ENCODE measurements around the gene FNBP1. TPM values are rescaled to one million over a fixed set of nuclear protein-coding genes. Genes with fewer than 3 reads are reported as not detected.

FNBP1 gene
- total RNA-seq, 2 donors from 2014 or later: 71.5 to 80.3 TPM

- no peak for ATAC-seq (ENCODE audit: insufficient number of reproducible peaks, low FRiP score, low read depth)
- Histone ChIP-seq H3K27me3 (replicated peaks; ENCODE audit: insufficient read depth) (no peaks in the 10 kb centered on the region), H3K36me3 (no peaks in the 10 kb centered on the region), H3K27ac (peak overlapping the region in 1 of 2 donors; percentile 11), H3K4me1 (ENCODE audit: control insufficient read depth in 1 of 2, low read depth in 2 of 2) (peaks cover 47 to 70% of the 10 kb centered on the region in 2 donors), H3K4me3 (no peak overlapping the region), H3K9me3 (no peaks in the 10 kb centered on the region)
- no peak for DNase-seq (ENCODE audit: low spot score)
- TF ChIP-seq, protein P1, sequence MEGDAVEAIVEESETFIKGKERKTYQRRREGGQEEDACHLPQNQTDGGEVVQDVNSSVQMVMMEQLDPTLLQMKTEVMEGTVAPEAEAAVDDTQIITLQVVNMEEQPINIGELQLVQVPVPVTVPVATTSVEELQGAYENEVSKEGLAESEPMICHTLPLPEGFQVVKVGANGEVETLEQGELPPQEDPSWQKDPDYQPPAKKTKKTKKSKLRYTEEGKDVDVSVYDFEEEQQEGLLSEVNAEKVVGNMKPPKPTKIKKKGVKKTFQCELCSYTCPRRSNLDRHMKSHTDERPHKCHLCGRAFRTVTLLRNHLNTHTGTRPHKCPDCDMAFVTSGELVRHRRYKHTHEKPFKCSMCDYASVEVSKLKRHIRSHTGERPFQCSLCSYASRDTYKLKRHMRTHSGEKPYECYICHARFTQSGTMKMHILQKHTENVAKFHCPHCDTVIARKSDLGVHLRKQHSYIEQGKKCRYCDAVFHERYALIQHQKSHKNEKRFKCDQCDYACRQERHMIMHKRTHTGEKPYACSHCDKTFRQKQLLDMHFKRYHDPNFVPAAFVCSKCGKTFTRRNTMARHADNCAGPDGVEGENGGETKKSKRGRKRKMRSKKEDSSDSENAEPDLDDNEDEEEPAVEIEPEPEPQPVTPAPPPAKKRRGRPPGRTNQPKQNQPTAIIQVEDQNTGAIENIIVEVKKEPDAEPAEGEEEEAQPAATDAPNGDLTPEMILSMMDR (IDR thresholded peaks at IDR 0.05): no peak
These were observed 12.3 kb downstream of the FNBP1 start for GRCh38 chr9:130030651-130031127.

DNA sequence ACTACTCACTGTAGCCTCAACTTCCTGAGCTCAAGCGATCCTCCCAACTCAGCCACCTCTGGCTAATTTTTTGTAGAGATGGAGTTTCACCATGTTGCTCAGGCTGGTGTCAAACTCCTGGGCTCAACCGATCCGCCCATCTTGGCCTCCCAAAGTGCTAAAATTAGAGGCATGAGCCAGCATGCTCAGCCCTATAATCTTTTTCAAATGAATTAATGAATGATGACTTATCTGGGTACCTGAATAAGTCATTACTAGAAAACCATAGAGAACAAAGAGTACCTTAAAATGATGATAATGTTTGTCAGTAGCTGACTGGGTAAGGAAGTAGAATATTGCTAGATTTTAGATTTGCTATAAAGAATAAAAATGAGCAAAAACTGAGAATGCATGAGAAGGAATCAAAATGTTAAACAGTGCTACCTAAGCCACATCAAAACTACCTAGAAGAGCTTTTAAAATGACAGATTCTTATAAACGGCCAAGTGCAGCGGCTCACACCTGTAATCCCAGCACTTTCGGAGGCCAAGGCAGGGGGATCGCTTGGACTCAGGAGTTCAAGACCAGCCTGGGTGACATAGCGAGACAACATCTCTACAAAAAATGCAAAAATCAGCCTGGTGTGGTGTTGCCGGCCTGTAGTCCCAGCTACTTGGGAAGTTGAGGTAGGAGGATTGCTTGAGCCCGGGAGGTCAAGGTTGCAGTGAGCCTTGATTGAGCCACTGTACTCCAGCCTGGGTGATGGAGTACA is 13.6 kb downstream of the FNBP1 start:
- peaks cover 50 to 69% of the 10 kb centered on the region in 2 donors for H3K4me1 ChIP-seq (ENCODE audit: control insufficient read depth in 1 of 2, low read depth in 2 of 2)
- ATAC-seq (ENCODE audit: insufficient number of reproducible peaks, low FRiP score, low read depth): no peak
- DNase-seq (ENCODE audit: low spot score): no peak
- no peaks in the 10 kb centered on the region for H3K9me3 ChIP-seq
- TF ChIP-seq, protein P1 (IDR thresholded peaks at IDR 0.05): no peak
- H3K36me3 ChIP-seq: no peaks in the 10 kb centered on the region
- H3K27ac ChIP-seq: peak overlapping the region in 1 of 2 donors; percentile 20
- no peaks in the 10 kb centered on the region for H3K27me3 ChIP-seq (replicated peaks; ENCODE audit: insufficient read depth)
- no peak overlapping the region for H3K4me3 ChIP-seq

- Histone ChIP-seq H3K4me1 (ENCODE audit: control insufficient read depth in 1 of 2, low read depth in 2 of 2) (peaks cover 55 to 66% of the 10 kb centered on the region in 2 donors), H3K27ac (peak overlapping the region in 1 of 2 donors; percentile 20), H3K4me3 (no peak overlapping the region), H3K27me3 (replicated peaks; ENCODE audit: insufficient read depth) (no peaks in the 10 kb centered on the region), H3K9me3 (no peaks in the 10 kb centered on the region), H3K36me3 (no peaks in the 10 kb centered on the region)
- TF ChIP-seq, protein P1 (IDR thresholded peaks at IDR 0.05): no peak
- DNase-seq (ENCODE audit: low spot score): no peak
- no peak for ATAC-seq (ENCODE audit: insufficient number of reproducible peaks, low FRiP score, low read depth)
These were observed 14.3 kb downstream of the FNBP1 start for GRCh38 chr9:130028493-130029222.

- H3K4me3 ChIP-seq: no peak overlapping the region
- H3K27me3 ChIP-seq (replicated peaks; ENCODE audit: insufficient read depth): no peaks in the 10 kb centered on the region
- TF ChIP-seq, protein P1 (IDR thresholded peaks at IDR 0.05): no peak
- H3K36me3 ChIP-seq: no peaks in the 10 kb centered on the region
- DNase-seq (ENCODE audit: low spot score): no peak
- H3K27ac ChIP-seq: no peak overlapping the region
- no peak for ATAC-seq (ENCODE audit: insufficient number of reproducible peaks, low FRiP score, low read depth)
- H3K9me3 ChIP-seq: no peaks in the 10 kb centered on the region
- H3K4me1 ChIP-seq (ENCODE audit: control insufficient read depth in 1 of 2, low read depth in 2 of 2): peaks cover 55 to 66% of the 10 kb centered on the region in 2 donors
These were observed 15.2 kb downstream of the FNBP1 start for GRCh38 chr9:130027533-130028365.

Measured in thoracic aorta (tissue), 2 donors.